IgD-negative memory B cell (primary cell): ENCODE measurements around the gene MCC. TPM values are rescaled to one million over a fixed set of nuclear protein-coding genes. Genes with fewer than 3 reads are reported as not detected.
"Not testable (repeated sequence)": the region's sequence is repeated elsewhere in the genome, so short reads cannot be mapped to it uniquely, and the experiment has no call there.

ENCODE experiments used
- H3K27ac Mint-ChIP-seq, 3 donors: one replicate each; pipeline ENCODE4 v1.8.0; 2020 to 2022; ENCODE audit warnings: mild to moderate bottlenecking in 3 of 3, mixed read lengths in 3 of 3, moderate library complexity in 1 of 3
- H3K27me3 Mint-ChIP-seq: one replicate; pipeline ENCODE4 v1.8.0; 2021; ENCODE audit warnings: mixed read lengths
- H3K36me3 Mint-ChIP-seq: one replicate; pipeline ENCODE4 v1.8.0; 2020; ENCODE audit warnings: mild to moderate bottlenecking, mixed read lengths
- H3K4me1 Mint-ChIP-seq, 3 donors: one replicate each; pipeline ENCODE4 v1.8.0; 2020 to 2022; ENCODE audit warnings: mixed read lengths in 3 of 3, mild to moderate bottlenecking in 1 of 3
- H3K4me3 Mint-ChIP-seq, 4 donors: one replicate each; pipeline ENCODE4 v1.8.0; 2020 to 2022; ENCODE audit warnings: mild to moderate bottlenecking in 4 of 4, mixed read lengths in 4 of 4, moderate library complexity in 3 of 4
- H3K9me3 Mint-ChIP-seq, 3 donors: one replicate each; pipeline ENCODE4 v1.8.0; 2020 to 2021; ENCODE audit warnings: mixed read lengths in 3 of 3, mild to moderate bottlenecking in 1 of 3
- polyA plus RNA-seq: library from polyadenylated mRNA; unstranded; fragments of 300-500 nt; fragmentation: Illumina TruSeq; gene quantifications from one replicate; pipeline ENCODE4 v1.2.3, GENCODE V29; 2021

Gene MCC
- polyA plus RNA-seq, 1 donor from 2014 or later: 0.40 TPM

DNA sequence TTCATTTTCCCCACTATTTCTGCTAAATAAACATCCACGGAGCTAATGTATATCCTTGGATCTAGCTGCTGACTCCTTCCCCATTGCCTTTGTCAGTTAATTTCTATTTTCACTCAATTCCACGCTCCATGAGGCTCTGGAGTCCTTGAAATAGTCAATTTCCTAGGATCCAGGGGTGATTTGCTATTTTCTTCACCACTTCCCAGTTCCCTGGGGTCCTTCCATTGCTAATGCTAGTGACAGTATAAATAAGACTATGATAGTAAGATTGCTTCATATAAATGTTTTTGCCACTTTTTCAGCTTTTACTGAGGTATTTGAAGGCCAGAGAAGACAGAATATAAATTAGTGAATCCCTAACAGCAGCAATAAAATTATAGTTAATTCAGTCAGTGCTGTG is 66.6 kb downstream of the MCC start:
- peaks cover 3% of the 10 kb centered on the region for H3K27me3 Mint-ChIP-seq

DNA sequence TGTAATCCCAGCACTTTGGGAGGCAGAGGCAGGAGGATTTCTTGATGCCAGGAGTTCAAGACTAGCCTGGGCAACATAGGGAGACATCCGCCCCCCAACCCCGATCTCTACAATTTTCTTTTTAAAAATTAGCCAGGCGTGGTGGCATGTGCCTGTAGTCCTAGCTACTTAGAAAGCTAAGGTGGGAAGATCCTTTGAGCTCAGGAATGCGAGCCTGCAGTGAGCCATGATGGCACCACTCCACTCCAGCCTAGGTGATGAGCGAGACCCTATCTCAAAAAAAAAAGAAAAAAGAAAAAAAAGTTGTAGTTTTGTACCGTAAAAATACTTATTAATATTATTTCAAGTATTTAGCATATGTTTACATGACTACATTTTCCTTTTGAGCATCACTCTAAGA is 82.7 kb downstream of the MCC start:
- H3K36me3 Mint-ChIP-seq: peaks cover 2% of the 10 kb centered on the region
- H3K4me1 Mint-ChIP-seq: no peaks in the 10 kb centered on the region
- no peak overlapping the region for H3K27ac Mint-ChIP-seq
- no peaks in the 10 kb centered on the region for H3K9me3 Mint-ChIP-seq
- no peaks in the 10 kb centered on the region for H3K27me3 Mint-ChIP-seq
- no peak overlapping the region for H3K4me3 Mint-ChIP-seq

More for the DNA sequence above, 66.6 kb downstream of the MCC start:
- peaks cover 0 to 4% (median 0%) of the 10 kb centered on the region in 3 donors for H3K9me3 Mint-ChIP-seq
- H3K4me1 Mint-ChIP-seq: no peaks in the 10 kb centered on the region
- no peaks in the 10 kb centered on the region for H3K36me3 Mint-ChIP-seq
- no peak overlapping the region for H3K4me3 Mint-ChIP-seq
- no peak overlapping the region for H3K27ac Mint-ChIP-seq

DNA sequence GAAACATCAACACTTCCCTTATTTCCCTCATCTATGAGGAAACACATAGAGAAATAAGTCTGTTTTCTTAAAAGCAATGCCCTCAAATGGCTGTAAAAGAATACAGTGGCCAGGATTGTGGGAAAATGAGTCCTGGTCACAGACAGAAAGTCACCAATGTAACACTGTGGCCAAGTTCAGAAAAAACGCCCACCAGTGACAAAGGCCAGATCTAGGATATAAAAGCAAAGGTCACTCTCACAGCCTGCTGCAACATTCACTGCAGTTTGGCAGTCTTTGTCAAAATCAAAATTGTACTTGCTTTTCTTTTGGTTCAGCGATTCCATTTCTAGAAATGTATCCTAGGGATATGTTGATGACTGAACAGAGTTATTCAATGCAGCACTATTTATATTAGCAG is 84.0 kb downstream of the MCC start:
- Mint-ChIP-seq H3K36me3 (peaks cover 2% of the 10 kb centered on the region), H3K27me3 (no peaks in the 10 kb centered on the region), H3K27ac (no peak overlapping the region), H3K4me3 (no peak overlapping the region), H3K4me1 (no peaks in the 10 kb centered on the region), H3K9me3 (no peaks in the 10 kb centered on the region)

DNA sequence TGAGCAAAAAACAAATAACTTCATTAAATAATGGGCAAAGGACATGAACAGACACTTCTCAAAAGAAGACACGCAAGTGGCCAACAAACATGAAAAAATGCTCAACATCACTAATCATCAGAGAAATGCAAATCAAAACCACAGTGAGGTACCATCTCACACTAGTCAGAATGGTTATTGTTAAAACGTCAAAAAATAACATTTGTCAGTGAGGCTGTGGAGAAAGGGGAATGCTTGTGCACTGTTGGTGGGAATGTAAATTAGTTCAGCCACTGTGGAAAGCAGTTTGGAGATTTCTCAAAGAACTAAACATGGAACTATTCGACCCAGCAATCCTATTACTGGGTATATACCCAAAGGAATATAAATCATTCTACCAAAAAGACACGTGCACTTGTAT is 90.3 kb downstream of the MCC start:
- H3K27me3 Mint-ChIP-seq, H3K9me3 Mint-ChIP-seq, H3K4me3 Mint-ChIP-seq, H3K4me1 Mint-ChIP-seq, H3K27ac Mint-ChIP-seq, H3K36me3 Mint-ChIP-seq: not testable (repeated sequence)

DNA sequence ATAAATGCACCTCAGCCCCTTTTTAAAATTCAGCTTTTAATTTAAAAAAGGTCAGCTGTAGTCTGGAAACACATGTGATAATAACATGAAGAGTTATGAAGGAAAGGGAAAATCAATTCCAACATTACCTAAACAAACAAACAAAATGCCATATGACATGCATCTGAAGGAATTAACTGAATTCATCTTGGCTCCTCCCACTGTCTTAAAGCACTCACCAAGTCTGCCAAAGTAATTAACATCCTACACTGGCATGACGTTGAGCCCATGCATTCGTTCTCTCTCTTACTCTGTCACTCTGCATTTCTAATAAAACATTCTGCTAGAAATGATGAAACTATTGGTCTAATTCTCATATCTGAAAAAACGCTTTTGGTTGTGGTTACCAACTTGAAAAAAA is 91.2 kb downstream of the MCC start:
- Mint-ChIP-seq H3K4me1 (no peaks in the 10 kb centered on the region), H3K27me3 (no peaks in the 10 kb centered on the region), H3K9me3 (peaks cover 0 to 1% (median 0%) of the 10 kb centered on the region in 3 donors), H3K4me3 (no peak overlapping the region), H3K36me3 (no peaks in the 10 kb centered on the region), H3K27ac (no peak overlapping the region)

DNA sequence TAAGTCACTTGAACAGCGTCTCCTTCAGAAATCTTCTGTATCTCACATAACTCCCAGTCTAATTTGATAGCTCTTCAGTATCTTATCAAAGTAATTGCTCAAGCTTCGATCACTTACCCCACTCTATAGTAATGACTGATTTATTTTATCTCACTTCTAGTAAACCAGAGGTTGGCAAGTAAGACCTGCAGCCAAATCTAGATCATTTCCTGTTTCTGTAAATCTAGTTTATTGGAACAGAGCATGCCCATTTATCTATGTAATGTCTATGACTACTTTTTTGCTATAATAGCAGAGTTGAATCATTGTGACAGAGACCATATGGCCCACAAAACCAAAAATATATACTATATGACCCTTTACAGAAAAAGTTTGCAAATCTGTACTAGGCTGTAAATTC is 93.6 kb downstream of the MCC start:
- peaks cover 0 to 4% (median 0%) of the 10 kb centered on the region in 3 donors for H3K9me3 Mint-ChIP-seq
- no peak overlapping the region for H3K27ac Mint-ChIP-seq
- peaks cover 1% of the 10 kb centered on the region for H3K36me3 Mint-ChIP-seq
- no peaks in the 10 kb centered on the region for H3K27me3 Mint-ChIP-seq
- H3K4me3 Mint-ChIP-seq: no peak overlapping the region
- no peaks in the 10 kb centered on the region for H3K4me1 Mint-ChIP-seq

DNA sequence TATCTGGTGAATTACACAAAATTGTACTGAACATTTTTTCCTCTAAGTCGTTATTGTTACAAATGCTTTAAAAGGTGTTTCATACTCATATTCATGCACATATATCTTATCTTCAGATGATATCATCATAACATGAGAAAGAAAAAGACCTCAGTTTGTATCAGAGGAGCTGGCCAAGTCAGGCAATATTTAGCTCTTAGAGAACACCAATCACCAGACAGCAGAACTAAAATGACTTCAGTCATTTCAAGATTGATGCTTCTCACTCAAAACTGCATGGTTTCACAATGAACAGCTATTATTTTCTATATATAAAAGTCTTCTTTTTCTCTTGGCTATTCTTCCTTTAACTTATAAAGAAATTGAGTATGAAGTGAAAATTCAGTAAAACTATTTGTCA is 98.0 kb downstream of the MCC start:
- H3K27ac Mint-ChIP-seq: no peak overlapping the region
- peaks cover 7% of the 10 kb centered on the region for H3K27me3 Mint-ChIP-seq
- H3K36me3 Mint-ChIP-seq: peaks cover 5% of the 10 kb centered on the region
- H3K4me1 Mint-ChIP-seq: peaks cover 0 to 1% (median 0%) of the 10 kb centered on the region in 3 donors
- no peak overlapping the region for H3K4me3 Mint-ChIP-seq
- H3K9me3 Mint-ChIP-seq: peaks cover 0 to 2% (median 0%) of the 10 kb centered on the region in 3 donors

DNA sequence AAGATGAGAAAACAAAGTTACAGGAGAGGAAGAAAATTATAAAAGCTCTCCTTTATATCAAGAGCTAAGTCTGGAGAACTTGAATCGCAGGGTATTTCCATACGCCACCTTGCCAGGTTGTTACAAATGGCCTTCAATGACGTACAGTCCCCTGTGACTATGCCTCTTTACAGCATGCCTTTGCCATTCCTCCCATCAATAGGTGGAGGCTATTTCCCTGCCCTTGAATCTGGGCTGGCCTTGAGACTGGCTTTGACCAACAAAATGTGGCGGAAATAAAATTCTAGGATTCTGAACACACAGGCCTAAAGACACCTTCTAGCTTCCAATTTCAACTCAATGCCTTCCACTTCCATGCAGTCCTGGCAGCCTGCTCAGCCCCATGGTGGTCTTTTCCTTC is 99.1 kb downstream of the MCC start:
- no peak overlapping the region for H3K27ac Mint-ChIP-seq

DNA sequence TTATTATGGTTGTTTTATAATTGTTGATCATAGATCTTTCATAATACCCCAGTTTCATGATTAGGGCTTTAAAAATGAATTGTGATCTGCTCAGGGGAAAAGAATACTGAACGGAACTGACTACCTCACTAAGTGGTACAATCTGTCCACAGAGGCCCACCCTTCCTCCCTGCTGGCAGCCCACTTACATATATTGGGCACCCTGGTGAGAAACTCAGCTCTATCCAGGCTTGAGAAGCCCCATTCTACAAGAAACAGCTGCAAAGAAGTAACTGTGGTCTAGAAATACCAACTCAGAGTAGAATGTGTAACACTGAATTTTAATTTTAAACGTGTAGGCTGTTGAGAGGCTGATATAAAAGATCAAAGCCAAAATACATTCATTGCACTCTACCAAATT is 100.4 kb downstream of the MCC start:
- Mint-ChIP-seq H3K4me3 (no peak overlapping the region), H3K36me3 (peaks cover 5% of the 10 kb centered on the region), H3K27me3 (peaks cover 9% of the 10 kb centered on the region), H3K4me1 (peaks cover 0 to 1% (median 0%) of the 10 kb centered on the region in 3 donors), H3K9me3 (peaks cover 0 to 2% (median 0%) of the 10 kb centered on the region in 3 donors), H3K27ac (no peak overlapping the region)

More for the DNA sequence above, 99.1 kb downstream of the MCC start:
- Mint-ChIP-seq H3K9me3 (peaks cover 0 to 2% (median 0%) of the 10 kb centered on the region in 3 donors), H3K4me3 (no peak overlapping the region), H3K36me3 (peaks cover 5% of the 10 kb centered on the region), H3K27me3 (peaks cover 9% of the 10 kb centered on the region), H3K4me1 (peaks cover 0 to 1% (median 0%) of the 10 kb centered on the region in 3 donors)

DNA sequence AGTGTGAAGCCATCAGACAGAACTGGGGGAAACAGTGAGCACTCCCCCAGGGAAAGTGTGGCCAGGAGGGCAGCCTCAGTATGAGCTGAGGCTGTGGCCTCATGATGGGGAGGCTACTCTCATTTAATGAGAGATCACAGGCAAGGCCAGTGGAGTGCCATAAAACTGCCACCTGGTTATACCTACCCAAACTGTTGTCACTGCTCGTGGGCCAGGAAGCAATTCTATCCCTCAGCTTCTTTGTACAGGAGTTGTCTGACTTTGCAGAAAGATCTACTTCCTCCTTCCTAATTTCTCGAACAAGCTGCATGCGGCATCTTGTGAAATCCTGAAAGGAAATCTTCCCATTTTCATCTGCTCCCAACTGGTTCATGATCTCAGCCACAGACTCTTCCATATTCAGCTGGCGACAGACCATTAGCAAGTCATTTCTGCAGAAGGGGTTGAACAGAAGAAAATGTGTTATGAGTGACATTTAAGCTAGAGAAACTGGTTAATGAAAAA is 103.4 kb downstream of the MCC start:
- H3K27me3 Mint-ChIP-seq: peaks cover 25% of the 10 kb centered on the region
- no peak overlapping the region for H3K27ac Mint-ChIP-seq

DNA sequence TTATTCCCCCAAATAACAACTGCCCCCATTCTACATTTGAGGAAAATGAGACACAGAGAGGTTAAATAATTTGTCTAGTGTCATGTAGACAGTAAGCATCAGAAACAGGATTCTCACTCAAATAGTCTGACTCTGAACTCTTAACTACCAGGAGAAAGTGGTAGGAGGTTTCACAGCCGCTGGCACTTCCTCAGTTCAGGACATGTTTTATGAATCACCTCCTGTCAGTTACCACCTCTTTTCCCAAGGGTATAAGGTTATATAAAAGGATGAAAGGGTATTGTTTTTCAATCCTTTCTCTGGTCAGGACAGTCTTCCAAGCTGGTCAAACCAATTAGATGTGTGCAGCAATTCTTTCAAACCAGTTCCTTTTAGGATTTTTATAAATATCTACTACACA is 105.5 kb downstream of the MCC start:
- no peak overlapping the region for H3K4me3 Mint-ChIP-seq
- no peaks in the 10 kb centered on the region for H3K9me3 Mint-ChIP-seq
- no peaks in the 10 kb centered on the region for H3K36me3 Mint-ChIP-seq
- no peak overlapping the region for H3K27ac Mint-ChIP-seq
- H3K27me3 Mint-ChIP-seq: peaks cover 23% of the 10 kb centered on the region
- H3K4me1 Mint-ChIP-seq: peaks cover 5 to 11% (median 7%) of the 10 kb centered on the region in 3 donors

More for the DNA sequence above, 103.4 kb downstream of the MCC start:
- H3K36me3 Mint-ChIP-seq: peaks cover 5% of the 10 kb centered on the region
- H3K9me3 Mint-ChIP-seq: no peaks in the 10 kb centered on the region
- peaks cover 0 to 1% (median 0%) of the 10 kb centered on the region in 3 donors for H3K4me1 Mint-ChIP-seq
- no peak overlapping the region for H3K4me3 Mint-ChIP-seq

DNA sequence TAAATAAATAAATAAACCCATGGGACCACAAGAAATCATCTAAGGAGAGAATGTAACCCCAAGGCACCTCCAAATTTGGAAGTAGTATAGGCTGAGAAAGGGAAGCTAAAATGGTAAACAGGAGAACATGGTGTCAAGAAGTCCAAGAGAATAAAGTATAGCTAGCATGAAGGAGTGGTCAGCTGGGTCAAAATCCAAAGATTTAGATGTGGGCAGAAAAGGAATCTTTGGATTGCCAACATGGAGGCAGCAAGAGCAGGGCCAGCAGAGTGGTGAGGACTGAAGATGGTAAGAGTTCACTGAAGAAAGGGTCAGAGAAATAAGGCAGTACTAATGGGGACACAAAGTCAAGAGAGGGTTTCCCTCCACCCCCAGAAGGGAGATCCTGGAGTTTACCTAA is 106.5 kb downstream of the MCC start:
- Mint-ChIP-seq H3K4me3 (no peak overlapping the region), H3K9me3 (no peaks in the 10 kb centered on the region), H3K36me3 (no peaks in the 10 kb centered on the region), H3K27ac (no peak overlapping the region), H3K4me1 (peaks cover 7 to 12% (median 7%) of the 10 kb centered on the region in 3 donors), H3K27me3 (peaks cover 23% of the 10 kb centered on the region)

DNA sequence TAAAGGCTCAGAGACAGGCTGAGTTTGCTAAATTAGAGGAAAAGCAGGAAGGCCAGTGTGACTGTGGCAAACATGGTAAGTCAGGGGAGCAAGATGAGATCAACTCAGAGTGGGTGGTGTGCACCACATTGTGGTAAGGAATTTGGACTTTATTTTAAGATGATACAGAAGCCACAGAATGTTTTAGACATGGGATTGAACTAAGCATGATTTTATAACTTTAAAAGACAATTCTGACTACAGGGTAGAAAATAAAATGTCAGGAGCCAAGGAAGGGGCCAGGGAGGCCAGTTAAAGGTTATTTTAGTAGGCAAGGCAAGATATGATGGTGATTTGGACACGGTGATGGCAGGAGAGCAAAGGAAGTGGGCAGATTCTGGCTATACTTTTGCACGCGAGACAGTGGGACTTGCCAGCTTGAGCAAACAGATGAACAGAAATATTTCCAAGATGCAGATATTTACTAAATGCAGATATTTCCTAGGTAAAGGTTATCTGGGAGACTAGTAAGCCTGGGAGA is 107.4 kb downstream of the MCC start:
- peaks cover 23% of the 10 kb centered on the region for H3K27me3 Mint-ChIP-seq
- H3K27ac Mint-ChIP-seq: no peak overlapping the region
- H3K4me3 Mint-ChIP-seq: no peak overlapping the region
- no peaks in the 10 kb centered on the region for H3K9me3 Mint-ChIP-seq
- no peaks in the 10 kb centered on the region for H3K36me3 Mint-ChIP-seq
- peaks cover 7 to 12% (median 7%) of the 10 kb centered on the region in 3 donors for H3K4me1 Mint-ChIP-seq

DNA sequence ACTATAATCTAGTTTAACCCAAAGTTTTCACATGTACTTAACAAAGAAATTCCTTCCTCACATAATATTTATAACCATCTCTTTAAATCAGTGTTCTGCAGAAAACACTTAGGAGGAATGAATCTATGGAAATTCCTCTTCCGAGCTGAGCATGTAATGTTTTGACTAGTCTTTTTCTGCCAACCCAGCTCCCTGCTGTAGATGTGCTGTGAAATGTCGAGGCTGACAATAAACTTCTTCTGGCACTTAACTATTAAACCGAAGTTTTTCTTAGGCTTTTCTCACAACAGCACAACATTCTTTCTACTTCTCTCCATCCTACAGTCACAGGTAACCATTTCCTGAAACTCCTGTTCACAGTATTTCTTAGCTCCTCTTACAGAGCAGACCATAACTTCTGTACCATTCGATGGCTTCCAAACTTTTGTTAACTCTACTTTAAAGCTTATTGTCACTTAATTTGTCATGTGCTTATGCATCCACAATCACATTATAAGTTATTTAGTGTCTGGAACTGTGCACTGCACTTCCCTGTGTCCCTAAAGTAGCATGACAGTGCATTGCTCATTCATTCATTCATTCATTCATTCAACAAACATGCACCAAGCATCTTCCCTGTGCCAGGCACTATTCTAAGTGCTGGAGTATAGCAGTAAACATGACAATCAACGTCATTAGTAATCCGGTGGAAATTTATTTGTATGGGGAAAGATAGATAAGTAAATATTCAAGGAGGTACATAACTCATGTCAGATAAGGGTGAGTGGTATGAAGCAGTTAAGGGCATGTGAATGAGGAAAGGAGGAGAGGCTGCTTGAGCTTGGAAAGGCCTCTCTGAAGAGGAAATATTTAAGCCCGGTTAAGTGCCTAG is 108.1 kb downstream of the MCC start:
- no peaks in the 10 kb centered on the region for H3K9me3 Mint-ChIP-seq
- H3K4me3 Mint-ChIP-seq: no peak overlapping the region
- peaks cover 6 to 12% (median 7%) of the 10 kb centered on the region in 3 donors for H3K4me1 Mint-ChIP-seq
- no peaks in the 10 kb centered on the region for H3K36me3 Mint-ChIP-seq
- H3K27ac Mint-ChIP-seq: no peak overlapping the region
- peaks cover 22% of the 10 kb centered on the region for H3K27me3 Mint-ChIP-seq

DNA sequence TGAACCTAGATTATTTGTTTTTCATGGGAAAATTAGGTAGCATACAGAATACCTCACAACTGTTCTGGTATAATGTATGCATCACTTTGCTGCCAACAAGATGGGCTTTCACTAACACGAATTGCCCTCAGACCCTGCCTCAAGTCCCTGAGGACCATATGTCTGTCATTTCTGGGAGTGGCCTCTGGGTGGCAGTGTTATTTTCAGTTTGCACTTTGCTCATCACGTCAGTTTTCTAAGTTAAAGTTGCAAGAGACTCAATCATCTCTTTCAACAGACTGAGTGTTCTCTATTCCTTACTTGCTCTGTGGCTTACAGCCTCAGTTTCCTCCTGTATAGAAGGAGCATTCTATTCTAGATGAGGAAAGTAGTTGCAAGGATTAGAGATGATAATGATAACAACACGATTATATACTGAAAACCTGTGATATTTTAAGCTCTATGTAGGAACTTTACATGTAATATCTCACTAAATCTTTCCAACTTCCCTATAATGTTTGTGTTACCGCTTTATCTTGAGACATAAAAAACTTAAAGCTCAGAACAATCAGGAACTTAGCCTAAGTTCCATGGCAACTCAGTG is 109.2 kb downstream of the MCC start:
- H3K9me3 Mint-ChIP-seq: no peaks in the 10 kb centered on the region
- H3K4me3 Mint-ChIP-seq: peak overlapping the region in 1 of 4 donors; percentile 45
- no peak overlapping the region for H3K27ac Mint-ChIP-seq
- H3K27me3 Mint-ChIP-seq: peaks cover 22% of the 10 kb centered on the region
- H3K4me1 Mint-ChIP-seq: peaks cover 6 to 12% (median 7%) of the 10 kb centered on the region in 3 donors
- no peaks in the 10 kb centered on the region for H3K36me3 Mint-ChIP-seq
